Mucosa of descending colon (tissue), 3 donors: ENCODE results near the gene NSUN3. TPM values are rescaled to one million over a fixed set of nuclear protein-coding genes. Genes with fewer than 3 reads are reported as not detected.

Experiments used
- ATAC-seq: fragments of 200-7000 bp; cut with Tn5 transposase; one replicate; pipeline ENCODE4 v1.9.1; 2020; ENCODE audit warnings: mild to moderate bottlenecking, moderate library complexity
- DNase-seq, 3 donors: peaks; one replicate each; pipeline ENCODE4 v3.0.0-alpha.2; 2020
- H3K36me3 ChIP-seq: fragments of 200-600 bp; one replicate; pipeline ENCODE4 v1.8.0; 2021; ENCODE audit warnings: low read depth, mild to moderate bottlenecking
- H3K4me1 ChIP-seq: fragments of 200-600 bp; one replicate; pipeline ENCODE4 v1.8.0; 2021; ENCODE audit warnings: low read depth, mild to moderate bottlenecking
- H3K4me3 ChIP-seq: fragments of 200-600 bp; one replicate; pipeline ENCODE4 v1.8.0; 2021; ENCODE audit warnings: mild to moderate bottlenecking
- H3K9me3 ChIP-seq: fragments of 200-600 bp; one replicate; pipeline ENCODE4 v1.8.0; 2021; ENCODE audit warnings: mild to moderate bottlenecking
- intact Hi-C, 2 donors: fragments of 100-400 bp; cut with DNase I in 1 of 2; cut with micrococcal nuclease in 1 of 2; formaldehyde crosslinking; loops; one replicate each; pipeline versions ENCODE4 v1.11.0 to v1.11.1; 2022; cut with DNase I, micrococcal nuclease
- total RNA-seq, 3 donors: library from RNA; stranded (reverse); fragmentation: NEBNext Ultra II Directional in 2 of 3; extraction: Animal tissue kit (Norgen Biotek cat#: 25700) in 2 of 3; gene quantifications; one replicate each; pipeline versions ENCODE4 v1.2.1 to v1.2.4, GENCODE V29; 2021 to 2023
- TF ChIP-seq, protein P1 (sequence below): fragments of 200-600 bp; IDR thresholded peaks from one replicate; pipeline ENCODE4 v1.8.0; 2022; ENCODE audit warnings: antibody characterized with exemption, mild to moderate bottlenecking
- donor health status: DM: no; HTN: no; CAD: no; lungs with moderate emphysema.
- donor health status: DM: no; HTN: no; CAD: no.
- donor health status: DM: no; HTN: yes; CAD: no.

The NSUN3 gene
- total RNA-seq, 3 donors from 2014 or later, result 18.6 to 33.9 (median 23.0) TPM

GRCh38 chr3:94083261-94083660, 20.4 kb downstream of the NSUN3 start:
- H3K4me1 ChIP-seq, result peaks cover 7% of the 10 kb centered on the region
- H3K36me3 ChIP-seq, result no peaks in the 10 kb centered on the region
- no peak overlapping the region for H3K4me3 ChIP-seq
- DNase-seq (no peak), ATAC-seq (no peak)
- no peaks in the 10 kb centered on the region for H3K9me3 ChIP-seq
- intact Hi-C loops, result no loop called here
- TF ChIP-seq, protein P1, sequence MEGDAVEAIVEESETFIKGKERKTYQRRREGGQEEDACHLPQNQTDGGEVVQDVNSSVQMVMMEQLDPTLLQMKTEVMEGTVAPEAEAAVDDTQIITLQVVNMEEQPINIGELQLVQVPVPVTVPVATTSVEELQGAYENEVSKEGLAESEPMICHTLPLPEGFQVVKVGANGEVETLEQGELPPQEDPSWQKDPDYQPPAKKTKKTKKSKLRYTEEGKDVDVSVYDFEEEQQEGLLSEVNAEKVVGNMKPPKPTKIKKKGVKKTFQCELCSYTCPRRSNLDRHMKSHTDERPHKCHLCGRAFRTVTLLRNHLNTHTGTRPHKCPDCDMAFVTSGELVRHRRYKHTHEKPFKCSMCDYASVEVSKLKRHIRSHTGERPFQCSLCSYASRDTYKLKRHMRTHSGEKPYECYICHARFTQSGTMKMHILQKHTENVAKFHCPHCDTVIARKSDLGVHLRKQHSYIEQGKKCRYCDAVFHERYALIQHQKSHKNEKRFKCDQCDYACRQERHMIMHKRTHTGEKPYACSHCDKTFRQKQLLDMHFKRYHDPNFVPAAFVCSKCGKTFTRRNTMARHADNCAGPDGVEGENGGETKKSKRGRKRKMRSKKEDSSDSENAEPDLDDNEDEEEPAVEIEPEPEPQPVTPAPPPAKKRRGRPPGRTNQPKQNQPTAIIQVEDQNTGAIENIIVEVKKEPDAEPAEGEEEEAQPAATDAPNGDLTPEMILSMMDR, result no peak

DNA sequence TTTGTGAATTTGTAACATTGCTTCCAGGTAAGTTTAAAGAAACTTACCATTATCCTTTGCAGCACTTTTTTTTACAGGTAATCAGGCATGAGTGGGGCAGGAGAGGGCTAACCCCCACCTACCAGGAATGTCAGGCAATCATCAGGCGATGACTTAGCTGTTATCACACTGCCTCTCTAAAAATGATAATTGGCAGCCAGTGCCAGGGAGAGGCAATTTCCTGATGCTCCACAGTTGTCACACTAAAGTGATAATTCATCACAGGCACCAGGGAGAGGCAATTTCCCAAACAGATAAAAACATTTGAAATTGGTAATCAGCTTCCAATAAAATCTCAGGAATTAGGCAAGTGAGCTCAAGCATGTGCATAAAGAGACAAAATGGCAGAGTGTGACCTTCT, 26.3 kb downstream of the NSUN3 start:
- no peaks in the 10 kb centered on the region for H3K36me3 ChIP-seq
- no peaks in the 10 kb centered on the region for H3K9me3 ChIP-seq
- DNase-seq, result no peak
- intact Hi-C loops, result no loop called here
- no peak for ATAC-seq
- no peaks in the 10 kb centered on the region for H3K4me1 ChIP-seq
- TF ChIP-seq, protein P1, result no peak
- H3K4me3 ChIP-seq, result no peak overlapping the region

DNA sequence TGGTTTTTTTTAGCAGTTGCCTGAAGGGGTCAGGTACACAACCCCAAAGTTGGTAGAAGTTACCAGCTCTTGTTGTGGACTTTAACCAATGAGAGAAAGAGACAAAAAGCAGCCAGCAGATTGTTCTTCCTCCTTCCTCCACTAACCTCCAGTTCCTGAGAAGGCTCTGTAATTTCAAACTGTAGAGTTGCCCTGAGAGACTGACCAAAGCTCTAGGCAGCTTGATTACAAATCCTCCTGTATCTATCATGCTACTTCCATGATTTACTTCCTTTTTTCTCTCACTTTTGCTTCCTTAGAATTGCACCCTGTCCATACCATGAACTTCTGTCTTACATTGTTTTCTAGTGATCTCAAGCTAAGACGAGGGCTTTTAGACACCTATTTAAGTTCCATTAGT, 29.2 kb downstream of the NSUN3 start:
- no peak for DNase-seq
- no peak for ATAC-seq
- Histone ChIP-seq H3K4me3 (no peak overlapping the region), H3K36me3 (peaks cover 6% of the 10 kb centered on the region), H3K4me1 (no peaks in the 10 kb centered on the region), H3K9me3 (no peaks in the 10 kb centered on the region)
- TF ChIP-seq, protein P1, result no peak
- intact Hi-C loops, result no loop called here

DNA sequence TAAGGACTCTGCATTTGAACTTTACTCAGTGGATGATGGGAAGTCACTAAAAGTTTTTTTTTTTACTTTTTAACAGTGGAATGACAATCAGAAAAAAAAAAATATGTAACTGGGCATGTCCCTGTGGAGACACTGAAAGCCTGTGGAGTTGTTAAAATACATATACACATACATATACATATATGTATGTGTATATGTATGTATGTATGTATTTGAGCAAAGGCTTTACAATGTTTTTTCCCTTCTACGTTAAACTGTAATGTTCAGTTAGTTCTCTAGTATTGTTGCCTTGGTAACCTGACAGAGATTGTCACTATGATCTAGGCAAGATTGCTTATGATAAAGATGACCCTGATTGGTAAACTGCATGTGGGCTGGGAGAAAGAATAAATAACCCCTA, 30.3 kb downstream of the NSUN3 start:
- no peak for ATAC-seq
- TF ChIP-seq, protein P1, result no peak
- Histone ChIP-seq H3K36me3 (peaks cover 6% of the 10 kb centered on the region), H3K9me3 (no peaks in the 10 kb centered on the region), H3K4me1 (no peaks in the 10 kb centered on the region), H3K4me3 (no peak overlapping the region)
- DNase-seq, result no peak
- intact Hi-C loops, result no loop called here

GRCh38 chr3:94095111-94095510, 32.2 kb downstream of the NSUN3 start:
- no peak for DNase-seq
- intact Hi-C loops, result no loop called here
- peaks cover 6% of the 10 kb centered on the region for H3K36me3 ChIP-seq
- TF ChIP-seq, protein P1, result no peak
- no peaks in the 10 kb centered on the region for H3K9me3 ChIP-seq
- H3K4me3 ChIP-seq, result no peak overlapping the region
- no peak for ATAC-seq
- H3K4me1 ChIP-seq, result no peaks in the 10 kb centered on the region

DNA sequence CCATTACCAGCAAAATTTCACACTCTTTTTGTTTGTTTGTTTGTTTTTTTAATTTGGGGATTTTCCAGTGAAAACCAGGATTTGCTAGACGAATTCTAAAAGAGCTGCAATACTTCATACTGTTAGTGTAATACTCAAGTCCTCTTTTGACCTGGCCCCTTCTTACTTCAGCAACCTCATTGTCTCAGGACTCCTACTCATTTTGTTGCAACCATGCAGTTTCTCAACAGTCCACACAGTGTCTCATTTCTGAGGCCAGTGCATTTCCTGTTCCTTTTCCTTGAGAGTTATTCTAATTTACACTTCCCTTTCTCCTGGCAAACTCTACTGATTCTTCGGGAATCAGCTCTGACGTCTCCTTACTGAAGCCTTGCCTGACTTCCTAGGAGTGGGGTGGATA, 35.6 kb downstream of the NSUN3 start:
- ATAC-seq (peak; percentile 19), DNase-seq (no peak)
- Histone ChIP-seq H3K4me1 (no peaks in the 10 kb centered on the region), H3K9me3 (no peaks in the 10 kb centered on the region), H3K36me3 (peaks cover 6% of the 10 kb centered on the region), H3K4me3 (no peak overlapping the region)
- intact Hi-C loops, result no loop called here
- TF ChIP-seq, protein P1, result no peak
